Heart left ventricle (tissue), 16 donors: Measurements from ENCODE around the gene RIN3. TPM values are rescaled to one million over a fixed set of nuclear protein-coding genes. Genes with fewer than 3 reads are reported as not detected.

Source experiments
- ATAC-seq, 4 donors: fragments of 200-7000 bp; cut with Tn5 transposase; one replicate each; pipeline ENCODE4 v1.9.1; 2020 to 2022; ENCODE audit warnings: moderate library complexity in 4 of 4, mild to moderate bottlenecking in 3 of 4, moderate number of reproducible peaks in 1 of 4
- DNase-seq, 5 donors: peaks; one replicate each; pipeline ENCODE4 v3.0.0-alpha.2; 2020
- H3K27ac ChIP-seq, 12 donors: fragments of 200-600 bp; sonication (generic) in 4 of 12; one replicate each; pipeline versions ENCODE4 v1.5.0 to v1.8.0; 2016 to 2022; ENCODE audit warnings: mild to moderate bottlenecking in 2 of 12
- H3K27me3 ChIP-seq, 9 donors: fragments of 200-600 bp; sonication (generic) in 2 of 9; one replicate each; pipeline versions ENCODE4 v1.5.1 to v1.8.0; 2016 to 2022; ENCODE audit warnings: mild to moderate bottlenecking in 3 of 9
- H3K36me3 ChIP-seq, 9 donors: fragments of 200-600 bp; sonication (generic) in 2 of 9; one replicate each; pipeline versions ENCODE4 v1.5.0 to v1.8.0; 2018 to 2022; ENCODE audit warnings: mild to moderate bottlenecking in 2 of 9
- H3K4me1 ChIP-seq, 12 donors: fragments of 200-600 bp; sonication (generic) in 4 of 12; one replicate each; pipeline versions ENCODE4 v1.5.0 to v1.8.0; 2016 to 2022; ENCODE audit warnings: mild to moderate bottlenecking in 3 of 12
- H3K4me3 ChIP-seq, 12 donors: fragments of 200-600 bp; sonication (generic) in 4 of 12; one replicate each; pipeline versions ENCODE4 v1.5.0 to v1.8.0; 2017 to 2022; ENCODE audit warnings: mild to moderate bottlenecking in 9 of 12, moderate library complexity in 4 of 12
- H3K9me3 ChIP-seq, 12 donors: fragments of 200-600 bp; sonication (generic) in 4 of 12; one replicate each; pipeline versions ENCODE4 v1.5.0 to v1.8.0; 2016 to 2022; ENCODE audit warnings: mild to moderate bottlenecking in 1 of 12
- POLR2A ChIP-seq, 2 donors: fragments of 450-650 bp; IDR thresholded peaks; one replicate each; pipeline ENCODE4 v1.6.1; 2017; ENCODE audit warnings: antibody characterized with exemption in 2 of 2, mild to moderate bottlenecking in 2 of 2, moderate library complexity in 2 of 2
- WGBS, 4 donors: extraction: QIAGEN DNeasy Blood & Tissue Kit in 2 of 4; methylation state at CpG; one replicate each; pipeline versions ENCODE4 v1.1.5 to v1.1.7; 2013 to 2018; 5-methylcytosine and 5-hydroxymethylcytosine counted together
- intact Hi-C, 10 donors: fragments of 100-400 bp; cut with DNase I; formaldehyde crosslinking; loops; one replicate each; pipeline versions ENCODE4 v1.11.1 to v1.14.2; 2022
- polyA plus RNA-seq, 2 donors: library from polyadenylated mRNA; stranded (reverse); fragments of 200-250 nt; gene quantifications; one replicate each; pipeline ENCODE4 v1.2.3, GENCODE V29; 2013
- total RNA-seq, 9 donors: library from RNA; depleted of rRNA in 2 of 9; stranded (reverse); fragments of >200 nt in 2 of 9; fragmentation: NEBNext Ultra II Directional in 3 of 9; extraction: Animal tissue kit (Norgen Biotek cat#: 25700) in 3 of 9; gene quantifications; one replicate each; pipeline versions ENCODE4 v1.1.0 to v1.2.4, GENCODE V29; 2016 to 2023
- TF ChIP-seq, protein P1 (sequence below), 12 donors: fragments of 200-600 bp; sonication (generic) in 4 of 12; IDR thresholded peaks; one replicate each; pipeline versions ENCODE4 v1.5.0 to v1.8.0; 2018 to 2022; ENCODE audit warnings: antibody characterized with exemption in 12 of 12, mild to moderate bottlenecking in 5 of 12
- donor health status: ischemic (EF 13 %, LVEDD 7.1; RV severe dilation, severe dysfunction).
- donor health status: healthy with polysubstance abuse.
- donor health status: DM: no; HTN: yes; CAD: no.
- donor health status: DM: no; HTN: no; CAD: no.
- donor health status: ischemic (EF 25% LVEDD 6.9; RV normal size, moderate dysfunction).
- donor health status: ischemic (EF 25% LVEDD 5.7; RV mildly dilated, moderate dysfunction).
- donor health status: healthy.
- donor health status: DM: yes; HTN: yes; CAD: no.
- donor health status: ischemic (EF 35%, LVEDD 5.7; RV mildly dilated, moderate dysfunction).
- donor health status: nonischemic (EF 11% LVEDD 7.7; RV severe dilation, severe dysfunction).
- donor health status: DM: yes; HTN: yes; CAD: no.
- donor health status: PGD.
- donor health status: ischemic (EF 29% LVEDD 5.4; RV normal size, mild dysfunction).
- donor health status: nonischemic (EF 23%, LVEDD 6.1; RV moderate dilation, normal function).

The RIN3 gene
- total and polyA plus RNA-seq, 11 donors, result 8.6 to 37.0 (median 12.7) TPM

DNA sequence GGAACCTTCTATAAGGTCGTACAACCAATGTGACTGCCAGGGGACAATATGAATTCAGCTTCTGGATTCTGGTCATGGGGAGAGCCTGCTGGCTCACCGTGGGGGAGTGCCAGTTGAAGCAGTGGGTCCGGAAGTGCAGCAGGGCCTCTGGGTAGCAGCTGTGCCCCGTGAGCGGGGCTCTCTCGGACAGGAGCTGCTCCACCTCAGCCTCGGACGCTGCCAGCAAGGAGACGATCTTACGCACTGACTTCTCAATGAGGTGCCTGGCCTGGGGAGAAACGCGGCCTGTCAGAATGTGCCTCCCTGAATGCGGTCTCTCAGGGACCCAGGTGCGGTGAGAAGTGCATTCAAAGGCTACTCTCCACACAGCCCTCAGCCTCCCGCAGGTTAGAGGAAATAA is 192.8 kb downstream of the RIN3 start:
- Histone ChIP-seq H3K4me3 (no peak overlapping the region), H3K27ac (no peak overlapping the region), H3K36me3 (peaks cover 0 to 79% (median 76%) of the 10 kb centered on the region in 9 donors), H3K9me3 (no peaks in the 10 kb centered on the region), H3K4me1 (peaks cover 0 to 30% (median 0%) of the 10 kb centered on the region in 12 donors), H3K27me3 (no peaks in the 10 kb centered on the region)
- 91 to 95% (median 95%) methylated on average over 6 to 15 of the region's 15 CpGs for WGBS, 4 donors
- intact Hi-C loops, result no loop called here
- ATAC-seq, result no peak
- DNase-seq, result no peak
- TF ChIP-seq, protein P1, sequence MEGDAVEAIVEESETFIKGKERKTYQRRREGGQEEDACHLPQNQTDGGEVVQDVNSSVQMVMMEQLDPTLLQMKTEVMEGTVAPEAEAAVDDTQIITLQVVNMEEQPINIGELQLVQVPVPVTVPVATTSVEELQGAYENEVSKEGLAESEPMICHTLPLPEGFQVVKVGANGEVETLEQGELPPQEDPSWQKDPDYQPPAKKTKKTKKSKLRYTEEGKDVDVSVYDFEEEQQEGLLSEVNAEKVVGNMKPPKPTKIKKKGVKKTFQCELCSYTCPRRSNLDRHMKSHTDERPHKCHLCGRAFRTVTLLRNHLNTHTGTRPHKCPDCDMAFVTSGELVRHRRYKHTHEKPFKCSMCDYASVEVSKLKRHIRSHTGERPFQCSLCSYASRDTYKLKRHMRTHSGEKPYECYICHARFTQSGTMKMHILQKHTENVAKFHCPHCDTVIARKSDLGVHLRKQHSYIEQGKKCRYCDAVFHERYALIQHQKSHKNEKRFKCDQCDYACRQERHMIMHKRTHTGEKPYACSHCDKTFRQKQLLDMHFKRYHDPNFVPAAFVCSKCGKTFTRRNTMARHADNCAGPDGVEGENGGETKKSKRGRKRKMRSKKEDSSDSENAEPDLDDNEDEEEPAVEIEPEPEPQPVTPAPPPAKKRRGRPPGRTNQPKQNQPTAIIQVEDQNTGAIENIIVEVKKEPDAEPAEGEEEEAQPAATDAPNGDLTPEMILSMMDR (IDR thresholded peaks at IDR 0.05), result no peak
- TF ChIP-seq POLR2A (IDR thresholded peaks at IDR 0.05), result no peak

DNA sequence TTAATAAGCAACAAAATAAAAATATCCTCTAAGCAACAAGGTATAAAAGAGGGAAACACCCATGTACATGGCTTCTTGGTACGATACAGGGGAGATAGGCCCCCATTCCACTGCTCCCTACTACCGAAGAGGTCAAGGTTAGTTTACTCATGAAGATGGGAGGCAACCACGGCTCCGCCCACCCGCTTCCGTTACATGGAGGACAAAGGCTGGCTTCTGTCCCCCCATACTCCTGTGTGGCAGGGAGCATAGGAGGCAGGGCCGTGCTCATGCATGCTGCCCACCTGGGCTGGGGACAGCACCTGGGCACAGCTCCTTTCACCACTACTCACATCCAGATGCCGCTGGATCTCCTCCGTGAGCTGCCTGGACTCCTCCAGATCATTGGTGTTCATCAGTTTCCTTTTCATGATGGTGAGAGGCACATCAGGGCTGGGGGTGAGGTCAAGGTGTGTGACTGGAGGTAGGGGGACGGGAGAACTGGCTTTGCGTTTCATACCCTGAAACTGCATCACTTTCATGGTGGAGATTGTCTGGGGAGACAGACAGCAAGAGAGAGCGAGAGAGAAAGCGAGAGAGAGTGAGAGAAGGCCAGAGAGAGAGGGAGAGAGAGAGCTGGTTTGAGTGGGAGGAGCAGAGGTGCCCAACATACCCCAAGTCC is 195.9 kb downstream of the RIN3 start:
- TF ChIP-seq, protein P1 (IDR thresholded peaks at IDR 0.05), result no peak
- ATAC-seq, result no peak
- intact Hi-C loops, result loop anchor here in 1 of 10 donors (2.0 kb wide), 1 partner anchor 27 kb away; no protein-coding TSS in a partner anchor
- 84 to 94% (median 91%) methylated on average over 13 of the region's 13 CpGs for WGBS, 4 donors
- DNase-seq, result no peak
- Histone ChIP-seq H3K4me3 (no peak overlapping the region), H3K36me3 (peaks cover 0 to 93% (median 78%) of the 10 kb centered on the region in 9 donors), H3K27me3 (no peaks in the 10 kb centered on the region), H3K9me3 (no peaks in the 10 kb centered on the region), H3K27ac (no peak overlapping the region), H3K4me1 (peaks cover 0 to 14% (median 0%) of the 10 kb centered on the region in 12 donors)

- Histone ChIP-seq H3K27me3 (no peaks in the 10 kb centered on the region), H3K9me3 (no peaks in the 10 kb centered on the region), H3K36me3 (peaks cover 0 to 90% (median 75%) of the 10 kb centered on the region in 9 donors), H3K4me3 (no peak overlapping the region), H3K27ac (no peak overlapping the region), H3K4me1 (peaks cover 0 to 9% (median 0%) of the 10 kb centered on the region in 12 donors)
- intact Hi-C loops, result loop anchor here in 1 of 10 donors (5.0 kb wide), 1 partner anchor 77 kb away; no protein-coding TSS in a partner anchor
- WGBS, 4 donors, result 94 to 100% (median 97%) methylated on average over 5 of the region's 5 CpGs
- ATAC-seq (no peak), DNase-seq (no peak)
- TF ChIP-seq POLR2A (IDR thresholded peaks at IDR 0.05), result no peak
- TF ChIP-seq, protein P1 (IDR thresholded peaks at IDR 0.05), result no peak
Measured at GRCh38 chr14:92710001-92710341, 196.4 kb downstream of the RIN3 start.

GRCh38 chr14:92711976-92712653 is 198.5 kb downstream of the RIN3 start:
- ATAC-seq, result no peak
- WGBS, 4 donors, result 90 to 96% (median 95%) methylated on average over 7 of the region's 7 CpGs
- intact Hi-C loops, result loop anchor here in 1 of 10 donors (5.0 kb wide), 1 partner anchor 75 kb away; no protein-coding TSS in a partner anchor

More at GRCh38 chr14:92711976-92712653, 198.5 kb downstream of the RIN3 start:
- peaks cover 0 to 90% (median 72%) of the 10 kb centered on the region in 9 donors for H3K36me3 ChIP-seq
- no peak for DNase-seq
- TF ChIP-seq, protein P1 (IDR thresholded peaks at IDR 0.05), result no peak
- TF ChIP-seq POLR2A (IDR thresholded peaks at IDR 0.05), result no peak
- peaks cover 0 to 2% (median 0%) of the 10 kb centered on the region in 12 donors for H3K4me1 ChIP-seq
- H3K4me3 ChIP-seq, result no peak overlapping the region
- H3K27me3 ChIP-seq, result no peaks in the 10 kb centered on the region
- H3K27ac ChIP-seq, result no peak overlapping the region
- H3K9me3 ChIP-seq, result no peaks in the 10 kb centered on the region
